Hepatocyte (in vitro differentiated cells): ENCODE measurements around the gene SLC16A7. TPM values are rescaled to one million over a fixed set of nuclear protein-coding genes. Genes with fewer than 3 reads are reported as not detected.

Experiments
- DNase-seq: peaks from one replicate; pipeline ENCODE4 v3.0.0-alpha.2; 2016; ENCODE audit warnings: low spot score
- H2AFZ ChIP-seq: fragments of 200-600 bp; sonication (generic); 2 replicates; pipeline ENCODE4 v1.6.0; 2016; ENCODE audit warnings: antibody characterized with exemption, mild to moderate bottlenecking
- H3K27ac ChIP-seq: fragments of 200-600 bp; sonication (generic); 2 replicates; pipeline ENCODE4 v1.5.1; 2016; ENCODE audit warnings: mild to moderate bottlenecking
- H3K27me3 ChIP-seq: fragments of 200-600 bp; sonication (generic); 2 replicates; pipeline ENCODE4 v1.6.1; 2016
- H3K36me3 ChIP-seq: fragments of 200-600 bp; sonication (generic); replicated peaks from 2 replicates; pipeline ENCODE4 v1.5.1; 2016; ENCODE audit warnings: low read depth; ENCODE audit not compliant: insufficient read depth
- H3K4me1 ChIP-seq: fragments of 200-600 bp; sonication (generic); 2 replicates; pipeline ENCODE4 v1.5.1; 2016; ENCODE audit warnings: mild to moderate bottlenecking, moderate library complexity; ENCODE audit not compliant: insufficient read depth
- H3K4me2 ChIP-seq: fragments of 200-600 bp; sonication (generic); 2 replicates; pipeline ENCODE4 v1.6.0; 2016
- H3K4me3 ChIP-seq: fragments of 200-600 bp; sonication (generic); 2 replicates; pipeline ENCODE4 v1.5.1; 2016; ENCODE audit warnings: mild to moderate bottlenecking
- H3K79me2 ChIP-seq: fragments of 200-600 bp; sonication (generic); 2 replicates; pipeline ENCODE4 v1.6.0; 2017; ENCODE audit warnings: mild to moderate bottlenecking
- H3K9me2 ChIP-seq: fragments of 200-600 bp; sonication (generic); replicated peaks from 2 replicates; pipeline ENCODE4 v1.6.0; 2017; ENCODE audit warnings: mild to moderate bottlenecking; ENCODE audit not compliant: insufficient read depth
- H3K9me3 ChIP-seq: fragments of 200-600 bp; sonication (generic); 2 replicates; pipeline ENCODE4 v1.5.1; 2016; ENCODE audit warnings: low read depth, mild to moderate bottlenecking
- H4K20me1 ChIP-seq: fragments of 200-600 bp; sonication (generic); 2 replicates; pipeline ENCODE4 v1.6.0; 2016; ENCODE audit warnings: mild to moderate bottlenecking; ENCODE audit not compliant: insufficient read depth, poor library complexity, severe bottlenecking
- EZH2 ChIP-seq: fragments of 200-600 bp; sonication (generic); IDR thresholded peaks from 2 replicates; pipeline ENCODE4 v1.6.1; 2016; ENCODE audit warnings: antibody characterized with exemption, mild to moderate bottlenecking, borderline replicate concordance
- EZH2phosphoT487 ChIP-seq: fragments of 200-600 bp; sonication (generic); IDR thresholded peaks from one replicate; pipeline ENCODE4 v1.6.1; 2018; ENCODE audit warnings: antibody characterized with exemption, mild to moderate bottlenecking, low read depth, moderate library complexity; ENCODE audit not compliant: unreplicated experiment, severe bottlenecking
- WGBS: methylation state at CpG from one replicate; pipeline ENCODE4 v1.1.6; 2016; ENCODE audit warnings: low lambda C conversion rate; ENCODE audit errors: missing lambda C conversion rate; 5-methylcytosine and 5-hydroxymethylcytosine counted together
- polyA plus RNA-seq: library from polyadenylated mRNA; unstranded; fragments of >200 nt; fragmentation: Nextera tagmentation; extraction: Ambion mirVana; gene quantifications from 2 replicates; pipeline ENCODE4 v1.2.1, GENCODE V29; 2016
- total RNA-seq: library from RNA; depleted of rRNA; stranded (reverse); fragments of >200 nt; gene quantifications from 2 replicates; pipeline ENCODE4 v1.2.3, GENCODE V29; 2014
- TF ChIP-seq, protein P1 (sequence below): fragments of 200-600 bp; sonication (generic); IDR thresholded peaks from 2 replicates; pipeline ENCODE4 v1.5.1; 2016; ENCODE audit warnings: antibody characterized with exemption, mild to moderate bottlenecking; ENCODE audit not compliant: poor library complexity

The SLC16A7 gene
- total and polyA plus RNA-seq, 2 experiments from 2014 or later, result 4.7 to 17.9 TPM

DNA sequence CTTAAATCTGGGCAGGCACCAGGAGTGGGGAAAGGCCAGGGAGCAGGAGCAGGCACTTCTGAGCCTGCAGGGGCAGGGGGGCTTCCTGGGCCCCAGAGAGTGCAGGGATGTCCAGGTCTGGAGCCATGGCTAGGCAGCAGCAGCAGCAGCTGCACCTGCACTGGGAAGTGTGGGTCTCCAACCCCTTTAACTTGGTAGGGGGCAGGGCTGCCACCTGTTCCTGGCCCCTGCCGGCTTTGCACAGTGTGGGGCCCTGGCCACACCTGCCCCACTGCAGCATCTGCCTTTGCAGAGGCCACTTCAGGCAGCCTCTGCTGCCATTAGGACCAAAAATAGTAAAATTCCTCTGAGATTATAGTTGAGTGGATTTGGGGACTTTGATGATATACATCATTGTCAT is 138.5 kb downstream of the SLC16A7 start:
- no peaks in the 10 kb centered on the region for H3K36me3 ChIP-seq
- H3K27ac ChIP-seq, result no peak overlapping the region
- H3K9me3 ChIP-seq, result no peaks in the 10 kb centered on the region
- TF ChIP-seq EZH2phosphoT487 (no peak), EZH2 (no peak)
- TF ChIP-seq, protein P1, sequence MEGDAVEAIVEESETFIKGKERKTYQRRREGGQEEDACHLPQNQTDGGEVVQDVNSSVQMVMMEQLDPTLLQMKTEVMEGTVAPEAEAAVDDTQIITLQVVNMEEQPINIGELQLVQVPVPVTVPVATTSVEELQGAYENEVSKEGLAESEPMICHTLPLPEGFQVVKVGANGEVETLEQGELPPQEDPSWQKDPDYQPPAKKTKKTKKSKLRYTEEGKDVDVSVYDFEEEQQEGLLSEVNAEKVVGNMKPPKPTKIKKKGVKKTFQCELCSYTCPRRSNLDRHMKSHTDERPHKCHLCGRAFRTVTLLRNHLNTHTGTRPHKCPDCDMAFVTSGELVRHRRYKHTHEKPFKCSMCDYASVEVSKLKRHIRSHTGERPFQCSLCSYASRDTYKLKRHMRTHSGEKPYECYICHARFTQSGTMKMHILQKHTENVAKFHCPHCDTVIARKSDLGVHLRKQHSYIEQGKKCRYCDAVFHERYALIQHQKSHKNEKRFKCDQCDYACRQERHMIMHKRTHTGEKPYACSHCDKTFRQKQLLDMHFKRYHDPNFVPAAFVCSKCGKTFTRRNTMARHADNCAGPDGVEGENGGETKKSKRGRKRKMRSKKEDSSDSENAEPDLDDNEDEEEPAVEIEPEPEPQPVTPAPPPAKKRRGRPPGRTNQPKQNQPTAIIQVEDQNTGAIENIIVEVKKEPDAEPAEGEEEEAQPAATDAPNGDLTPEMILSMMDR, result no peak
- H3K27me3 ChIP-seq, result no peaks in the 10 kb centered on the region
- H3K4me3 ChIP-seq, result no peak overlapping the region
- WGBS, result 83% methylated on average over 1 of the region's 1 CpG
- H4K20me1 ChIP-seq, result no peaks in the 10 kb centered on the region
- no peak for DNase-seq
- no peak overlapping the region for H3K4me2 ChIP-seq
- H3K4me1 ChIP-seq, result no peaks in the 10 kb centered on the region
- H3K9me2 ChIP-seq, result no peaks in the 10 kb centered on the region
- H3K79me2 ChIP-seq, result no peaks in the 10 kb centered on the region
- no peak overlapping the region for H2AFZ ChIP-seq

DNA sequence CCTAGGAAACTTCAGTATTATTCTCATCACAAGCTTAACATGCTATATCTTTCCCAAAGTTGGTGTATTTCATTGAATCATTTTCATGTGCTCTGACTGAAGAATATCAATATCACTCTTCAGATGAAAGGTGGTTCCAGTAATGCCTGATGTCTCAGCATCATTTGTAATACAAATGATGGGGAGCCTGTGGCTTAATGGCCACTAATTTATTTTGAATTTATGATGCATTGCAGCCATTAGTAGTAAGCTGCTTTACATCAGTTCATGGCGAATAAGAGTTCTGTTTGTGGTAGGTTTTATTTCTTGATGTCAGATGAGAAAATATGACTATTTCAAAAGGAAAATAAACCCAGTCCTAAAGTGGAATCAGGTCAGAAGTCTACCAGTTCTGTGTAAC is 139.4 kb downstream of the SLC16A7 start:
- H3K4me3 ChIP-seq, result no peak overlapping the region
- DNase-seq, result no peak
- H3K4me1 ChIP-seq, result no peaks in the 10 kb centered on the region
- no peaks in the 10 kb centered on the region for H3K36me3 ChIP-seq
- H3K9me2 ChIP-seq, result no peaks in the 10 kb centered on the region
- no peaks in the 10 kb centered on the region for H3K27me3 ChIP-seq
- H3K27ac ChIP-seq, result no peak overlapping the region
- no peak for TF ChIP-seq EZH2phosphoT487
- TF ChIP-seq, protein P1, result no peak
- no peak for TF ChIP-seq EZH2
- H3K9me3 ChIP-seq, result no peaks in the 10 kb centered on the region
- WGBS, result 96% methylated on average over 1 of the region's 1 CpG
- H4K20me1 ChIP-seq, result no peaks in the 10 kb centered on the region
- H2AFZ ChIP-seq, result no peak overlapping the region
- no peaks in the 10 kb centered on the region for H3K79me2 ChIP-seq
- H3K4me2 ChIP-seq, result no peak overlapping the region

DNA sequence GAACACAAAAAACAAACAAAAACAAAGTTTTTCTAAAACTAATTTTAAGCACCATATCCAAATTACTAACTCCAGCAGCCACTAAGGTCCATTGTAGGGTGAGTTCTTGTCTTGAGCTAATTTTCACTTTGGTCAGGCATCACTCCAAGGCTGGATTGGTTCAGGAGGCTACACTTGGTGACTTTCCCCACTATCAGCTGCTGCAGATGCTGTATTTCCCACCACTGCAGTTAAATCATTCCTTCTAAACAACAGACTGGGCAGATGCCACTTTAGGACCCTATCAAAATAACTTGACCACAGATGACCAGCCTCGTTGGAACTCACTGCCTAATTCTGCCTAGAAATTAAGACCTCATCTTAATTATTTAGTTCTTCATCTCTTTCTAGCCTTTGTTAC is 140.5 kb downstream of the SLC16A7 start:
- DNase-seq, result no peak
- Histone ChIP-seq H2AFZ (no peak overlapping the region), H3K9me2 (no peaks in the 10 kb centered on the region), H3K27ac (no peak overlapping the region), H3K4me1 (no peaks in the 10 kb centered on the region), H3K9me3 (no peaks in the 10 kb centered on the region), H4K20me1 (no peaks in the 10 kb centered on the region), H3K79me2 (no peaks in the 10 kb centered on the region), H3K4me3 (no peak overlapping the region), H3K27me3 (no peaks in the 10 kb centered on the region), H3K4me2 (no peak overlapping the region), H3K36me3 (no peaks in the 10 kb centered on the region)
- TF ChIP-seq EZH2 (no peak), EZH2phosphoT487 (no peak)
- TF ChIP-seq, protein P1, result no peak
- WGBS, result 67% methylated on average over 1 of the region's 1 CpG

GRCh38 chr12:59736786-59737185 is 141.0 kb downstream of the SLC16A7 start:
- Histone ChIP-seq H3K27me3 (no peaks in the 10 kb centered on the region), H3K4me3 (no peak overlapping the region), H3K9me3 (no peaks in the 10 kb centered on the region), H3K27ac (no peak overlapping the region), H3K4me2 (no peak overlapping the region), H3K36me3 (no peaks in the 10 kb centered on the region), H2AFZ (no peak overlapping the region), H3K79me2 (no peaks in the 10 kb centered on the region), H3K4me1 (no peaks in the 10 kb centered on the region), H3K9me2 (no peaks in the 10 kb centered on the region), H4K20me1 (no peaks in the 10 kb centered on the region)
- peak; percentile 35 for DNase-seq
- 7% methylated on average over 1 of the region's 1 CpG for WGBS
- no peak for TF ChIP-seq EZH2
- TF ChIP-seq, protein P1, result no peak
- TF ChIP-seq EZH2phosphoT487, result no peak
